Muscle of leg (tissue), 11 donors: ENCODE measurements around the gene NT5C3B. TPM values are rescaled to one million over a fixed set of nuclear protein-coding genes. Genes with fewer than 3 reads are reported as not detected.

ENCODE experiments used
- DNase-seq: peaks from one replicate; pipeline ENCODE4 v3.0.0; 2013
- H3K27ac ChIP-seq: one replicate; pipeline ENCODE4 v1.5.1; 2013; ENCODE audit warnings: mild to moderate bottlenecking, low read length, control low read depth
- H3K27me3 ChIP-seq: one replicate; pipeline ENCODE4 v1.6.1; 2013; ENCODE audit warnings: low read length; ENCODE audit not compliant: control insufficient read depth, insufficient read depth
- H3K36me3 ChIP-seq: one replicate; pipeline ENCODE4 v1.6.1; 2013; ENCODE audit warnings: low read length; ENCODE audit not compliant: control insufficient read depth, insufficient read depth
- H3K4me1 ChIP-seq: one replicate; pipeline ENCODE4 v1.6.1; 2013; ENCODE audit warnings: low read length; ENCODE audit not compliant: control insufficient read depth, insufficient read depth
- H3K4me3 ChIP-seq: one replicate; pipeline ENCODE4 v1.5.1; 2013; ENCODE audit warnings: low read length, control low read depth
- H3K9me3 ChIP-seq: replicated peaks from 2 replicates; pipeline ENCODE4 v1.6.1; 2013; ENCODE audit warnings: low read depth, low read length; ENCODE audit not compliant: control insufficient read depth
- WGBS: methylation state at CpG from one replicate; pipeline ENCODE4 v1.1.5; 2013; ENCODE audit warnings: missing lambda C conversion rate; ENCODE audit not compliant: insufficient coverage; 5-methylcytosine and 5-hydroxymethylcytosine counted together
- polyA plus RNA-seq, 8 donors: library from polyadenylated mRNA; unstranded; fragments of 120-200 nt; gene quantifications; one replicate each; pipeline versions ENCODE4 v1.2.1 to v1.2.3, GENCODE V29; 2013; ENCODE audit warnings: inconsistent platforms in 1 of 8, low replicate concordance in 1 of 8; ENCODE audit not compliant: insufficient read length in 8 of 8, insufficient read depth in 1 of 8
- total RNA-seq: library from RNA; stranded (reverse); fragments of 120-200 nt; gene quantifications from one replicate; pipeline ENCODE4 v1.2.4, GENCODE V29; 2013

Gene NT5C3B
- total and polyA plus RNA-seq, 9 donors, result 36.8 to 60.1 (median 48.1) TPM

DNA sequence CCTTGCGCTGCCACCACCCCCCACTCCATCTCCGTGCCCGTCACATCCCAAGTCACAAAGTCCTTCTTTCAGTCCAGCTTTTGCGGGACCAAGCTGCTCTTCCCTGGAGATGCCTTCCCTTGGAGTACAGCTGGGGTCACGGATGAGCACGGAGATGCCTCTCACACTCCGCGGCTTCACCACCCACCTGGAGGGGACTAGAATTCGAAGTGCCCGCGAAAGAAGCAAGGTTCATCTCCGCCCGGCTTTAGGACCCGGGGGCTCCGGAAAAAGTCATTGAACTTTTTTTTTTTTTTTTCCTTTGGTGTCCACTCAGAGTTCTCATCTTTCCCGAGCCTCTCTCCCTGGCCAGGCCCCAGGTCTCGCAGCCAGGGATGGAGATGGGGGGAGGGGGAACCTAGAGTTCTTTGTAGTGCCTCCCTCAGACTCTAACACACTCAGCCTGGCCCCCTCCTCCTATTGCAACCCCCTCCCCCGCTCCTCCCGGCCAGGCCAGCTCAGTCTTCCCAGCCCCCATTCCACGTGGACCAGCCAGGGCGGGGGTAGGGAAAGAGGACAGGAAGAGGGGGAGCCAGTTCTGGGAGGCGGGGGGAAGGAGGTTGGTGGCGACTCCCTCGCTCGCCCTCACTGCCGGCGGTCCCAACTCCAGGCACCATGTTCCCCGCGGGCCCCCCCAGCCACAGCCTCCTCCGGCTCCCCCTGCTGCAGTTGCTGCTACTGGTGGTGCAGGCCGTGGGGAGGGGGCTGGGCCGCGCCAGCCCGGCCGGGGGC is 23.5 kb downstream of the NT5C3B start, which contains the start of gene FKBP10:
Gene FKBP10, plus strand, starts transcription at position 624 of the 771 bp plus-strand sequence. Its CDS starts 31 bp downstream, at position 655.
- peak within 1 kb of the TSS; percentile 90 for H3K27ac ChIP-seq
- 0% methylated on average over 16 of the region's 35 CpGs for WGBS
- H3K36me3 ChIP-seq, result peaks cover 25% of the 10 kb centered on the region
- H3K27me3 ChIP-seq, result peaks cover 2% of the 10 kb centered on the region
- H3K4me1 ChIP-seq, result peaks cover 33% of the 10 kb centered on the region
- peak within 1 kb of the TSS; percentile 83 for H3K4me3 ChIP-seq
- peak; percentile 97 for DNase-seq
- no peaks in the 10 kb centered on the region for H3K9me3 ChIP-seq

DNA sequence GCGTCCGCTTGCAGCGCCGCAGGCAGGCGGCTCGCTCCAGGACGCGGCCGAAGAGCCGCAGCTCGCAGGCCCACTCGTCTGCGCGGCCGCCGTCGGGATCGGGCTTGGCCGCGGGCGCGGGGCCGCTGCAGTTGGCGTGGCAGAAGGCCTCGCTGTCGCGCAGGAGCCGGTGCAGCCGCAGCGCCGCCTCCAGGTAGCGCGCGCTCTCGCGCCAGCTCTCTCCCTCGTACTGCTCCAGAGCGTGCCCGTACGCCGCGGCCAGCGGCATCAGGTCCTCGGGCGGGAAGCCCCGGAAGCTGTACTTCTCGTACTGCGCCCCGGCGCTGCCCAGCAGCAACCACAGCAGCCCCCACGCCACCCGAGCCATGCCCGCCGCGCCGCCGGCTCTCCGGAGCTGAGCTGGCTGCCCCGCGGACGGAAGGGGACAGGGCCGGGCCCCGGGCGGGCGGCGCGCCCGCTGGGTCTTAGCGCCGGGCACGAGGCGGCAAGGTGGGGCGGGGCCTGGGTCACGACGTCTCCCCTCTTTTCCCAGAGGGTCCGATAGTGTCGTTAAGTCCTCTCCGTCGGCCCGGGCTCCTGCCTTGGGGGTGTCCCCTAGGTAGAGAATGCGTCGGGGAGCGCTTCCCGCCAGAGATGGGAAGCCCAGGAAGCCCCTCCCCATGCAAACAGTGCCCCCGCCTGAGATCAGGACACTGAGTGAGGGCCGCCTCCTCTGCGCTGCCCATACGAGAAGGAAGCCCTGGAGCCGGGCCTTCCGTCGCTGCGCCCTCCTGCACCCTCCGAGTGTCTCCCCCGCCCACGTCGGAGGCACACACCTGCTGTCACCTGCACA is 24.3 kb downstream of the NT5C3B start, which contains the start of gene P3H4:
Gene P3H4, minus strand, starts transcription at position 401 of the 832 bp plus-strand sequence. Its CDS starts 34 bp downstream, at position 367.
- Histone ChIP-seq H3K27me3 (peaks cover 2% of the 10 kb centered on the region), H3K4me1 (peaks cover 33% of the 10 kb centered on the region), H3K9me3 (no peaks in the 10 kb centered on the region), H3K36me3 (peaks cover 27% of the 10 kb centered on the region), H3K27ac (peak within 1 kb of the TSS; percentile 90), H3K4me3 (peak within 1 kb of the TSS; percentile 83)
- DNase-seq, result peak; percentile 93
- WGBS, result under 1% methylated on average over 91 of the region's 96 CpGs

DNA sequence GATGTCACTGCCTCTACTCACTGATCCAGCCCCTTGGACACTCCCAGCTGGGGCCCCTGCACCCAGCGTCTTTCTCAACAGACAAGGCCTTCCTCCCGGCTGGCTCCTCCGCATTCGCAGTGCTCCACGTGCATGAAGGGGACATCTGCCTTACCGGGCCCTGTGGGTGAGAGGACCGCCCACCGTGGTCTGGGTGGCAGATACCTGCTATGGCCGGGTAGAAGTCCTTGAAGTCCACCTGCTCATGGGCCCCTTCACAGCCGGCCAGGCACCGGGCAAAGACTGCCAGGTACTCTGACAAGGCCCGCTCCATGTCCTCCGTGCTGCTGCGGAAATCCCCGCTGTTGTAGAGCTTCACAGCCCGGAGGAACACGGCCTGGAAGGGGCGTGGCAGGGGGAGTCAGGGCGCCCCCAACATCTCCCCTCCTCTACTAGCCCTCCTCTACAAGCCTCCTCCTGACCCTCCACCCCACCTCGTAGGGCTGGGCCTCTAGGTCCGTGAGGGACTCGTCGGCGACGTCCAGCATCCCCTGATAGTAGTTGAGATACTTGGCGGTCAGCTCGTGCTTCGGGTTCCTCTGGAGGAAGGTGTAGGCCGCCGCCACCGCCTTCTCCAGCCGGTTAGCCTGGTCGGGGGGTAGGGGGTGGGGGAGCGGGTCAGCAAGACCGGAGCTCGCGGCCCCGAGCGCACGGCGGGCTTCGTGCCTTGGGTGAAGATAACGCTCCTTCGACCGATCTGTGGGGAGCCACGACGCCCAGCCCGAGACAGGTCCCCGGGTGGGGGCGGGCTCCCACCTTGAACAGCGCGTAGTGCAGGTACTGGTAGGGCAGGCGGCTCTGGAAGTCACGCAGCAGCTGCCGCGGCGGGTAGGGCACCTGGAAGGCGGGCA is 25.1 kb downstream of the NT5C3B start:
- H3K36me3 ChIP-seq, result peaks cover 30% of the 10 kb centered on the region
- peak overlapping the region; percentile 83 for H3K4me3 ChIP-seq
- H3K27ac ChIP-seq, result no peak overlapping the region
- WGBS, result 9% methylated on average over 42 of the region's 58 CpGs
- DNase-seq, result no peak
- peaks cover 2% of the 10 kb centered on the region for H3K27me3 ChIP-seq
- H3K4me1 ChIP-seq, result peaks cover 33% of the 10 kb centered on the region
- H3K9me3 ChIP-seq, result no peaks in the 10 kb centered on the region

DNA sequence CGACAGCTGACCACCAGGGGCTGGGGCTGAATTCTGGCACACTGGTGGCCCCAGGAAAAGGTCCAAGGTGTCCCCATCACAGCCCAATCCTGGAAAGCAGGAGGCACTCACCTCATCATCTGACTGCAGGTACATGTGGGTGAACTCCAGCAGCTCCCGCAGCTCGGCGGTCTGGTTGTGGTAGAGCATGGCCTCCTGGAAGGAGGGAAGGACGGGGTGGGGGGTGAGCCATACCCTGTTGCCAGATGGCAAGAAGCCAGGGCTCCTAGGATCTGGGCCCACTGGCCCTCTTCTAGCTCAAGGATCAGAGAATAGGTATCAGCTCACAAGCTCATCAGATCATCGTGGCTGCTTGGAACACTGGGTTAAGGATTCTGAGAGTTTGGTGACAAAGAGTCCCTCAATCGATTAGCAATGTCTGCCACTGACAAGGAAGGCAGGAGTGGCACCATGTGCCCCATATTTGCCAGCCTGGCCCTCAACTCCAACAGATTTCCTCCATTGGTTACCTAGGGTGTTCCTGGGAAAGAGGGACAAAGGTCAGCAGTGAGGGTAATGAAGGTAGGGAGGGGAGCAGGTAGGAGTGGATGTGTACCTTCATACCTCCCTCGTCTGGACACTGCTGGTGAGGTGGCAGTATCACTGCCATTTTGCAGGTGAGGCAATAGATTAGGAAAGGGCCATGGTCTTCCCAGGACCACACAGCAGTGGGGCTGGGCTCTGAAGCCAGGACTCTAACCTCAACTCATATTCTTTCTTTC is 29.2 kb downstream of the NT5C3B start:
- 71% methylated on average over 5 of the region's 8 CpGs for WGBS

DNA sequence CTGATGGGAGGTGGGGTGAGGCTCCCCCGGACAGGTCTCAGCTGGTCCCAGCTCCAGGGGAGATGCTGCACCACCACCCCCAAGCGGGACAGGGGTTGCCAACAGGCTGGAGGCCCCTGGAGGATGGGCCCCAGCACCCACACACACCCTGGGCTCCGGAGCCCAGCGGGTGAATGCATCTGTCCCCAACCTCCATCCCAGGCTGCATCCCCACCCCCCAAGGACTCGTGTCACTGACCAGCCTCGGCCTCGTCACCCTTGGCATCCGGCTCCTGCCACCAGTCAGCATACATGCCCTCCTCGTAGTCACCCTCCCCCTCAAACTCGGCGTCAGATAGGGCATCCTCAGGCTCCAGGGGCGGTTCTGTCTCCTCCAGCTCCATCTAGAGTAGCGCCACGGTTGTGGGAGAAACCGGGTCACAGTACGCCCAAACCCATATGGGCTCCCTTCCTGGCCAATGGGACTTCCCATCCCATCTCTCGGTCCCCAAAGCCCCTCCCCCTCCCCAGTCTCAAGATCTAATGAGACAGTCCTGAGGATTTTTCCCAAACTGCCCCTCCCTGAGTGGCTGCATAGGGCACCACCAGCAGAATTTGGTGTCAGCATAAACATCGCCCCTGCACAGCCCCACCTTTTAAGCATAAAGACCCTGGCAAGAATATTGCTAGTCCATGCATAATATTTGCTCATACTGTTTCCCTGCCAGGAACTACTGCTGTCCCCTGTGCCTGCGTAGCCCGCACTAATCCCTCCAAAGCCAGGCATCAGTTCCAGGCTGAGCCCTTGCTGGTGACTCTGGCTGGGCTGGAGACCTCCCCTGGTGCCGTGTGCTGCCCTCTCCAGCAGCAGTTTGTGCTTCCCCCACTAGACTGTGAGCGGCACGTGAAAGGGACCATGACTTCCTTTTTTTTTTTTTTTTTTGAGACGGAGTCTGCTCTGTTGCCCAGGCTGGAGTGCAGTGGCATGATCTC is 32.7 kb downstream of the NT5C3B start:
- no peak overlapping the region for H3K27ac ChIP-seq
- H3K4me1 ChIP-seq, result peaks cover 16% of the 10 kb centered on the region
- H3K27me3 ChIP-seq, result no peaks in the 10 kb centered on the region
- WGBS, result 62% methylated on average over 20 of the region's 24 CpGs
- H3K36me3 ChIP-seq, result peaks cover 31% of the 10 kb centered on the region
- peak; percentile 46 for DNase-seq
- no peaks in the 10 kb centered on the region for H3K9me3 ChIP-seq
- H3K4me3 ChIP-seq, result no peak overlapping the region

More for the DNA sequence above, 29.2 kb downstream of the NT5C3B start:
- H3K9me3 ChIP-seq, result no peaks in the 10 kb centered on the region
- DNase-seq, result no peak
- H3K27ac ChIP-seq, result no peak overlapping the region
- H3K27me3 ChIP-seq, result peaks cover 2% of the 10 kb centered on the region
- H3K4me3 ChIP-seq, result no peak overlapping the region
- H3K36me3 ChIP-seq, result peaks cover 43% of the 10 kb centered on the region
- peaks cover 17% of the 10 kb centered on the region for H3K4me1 ChIP-seq

DNA sequence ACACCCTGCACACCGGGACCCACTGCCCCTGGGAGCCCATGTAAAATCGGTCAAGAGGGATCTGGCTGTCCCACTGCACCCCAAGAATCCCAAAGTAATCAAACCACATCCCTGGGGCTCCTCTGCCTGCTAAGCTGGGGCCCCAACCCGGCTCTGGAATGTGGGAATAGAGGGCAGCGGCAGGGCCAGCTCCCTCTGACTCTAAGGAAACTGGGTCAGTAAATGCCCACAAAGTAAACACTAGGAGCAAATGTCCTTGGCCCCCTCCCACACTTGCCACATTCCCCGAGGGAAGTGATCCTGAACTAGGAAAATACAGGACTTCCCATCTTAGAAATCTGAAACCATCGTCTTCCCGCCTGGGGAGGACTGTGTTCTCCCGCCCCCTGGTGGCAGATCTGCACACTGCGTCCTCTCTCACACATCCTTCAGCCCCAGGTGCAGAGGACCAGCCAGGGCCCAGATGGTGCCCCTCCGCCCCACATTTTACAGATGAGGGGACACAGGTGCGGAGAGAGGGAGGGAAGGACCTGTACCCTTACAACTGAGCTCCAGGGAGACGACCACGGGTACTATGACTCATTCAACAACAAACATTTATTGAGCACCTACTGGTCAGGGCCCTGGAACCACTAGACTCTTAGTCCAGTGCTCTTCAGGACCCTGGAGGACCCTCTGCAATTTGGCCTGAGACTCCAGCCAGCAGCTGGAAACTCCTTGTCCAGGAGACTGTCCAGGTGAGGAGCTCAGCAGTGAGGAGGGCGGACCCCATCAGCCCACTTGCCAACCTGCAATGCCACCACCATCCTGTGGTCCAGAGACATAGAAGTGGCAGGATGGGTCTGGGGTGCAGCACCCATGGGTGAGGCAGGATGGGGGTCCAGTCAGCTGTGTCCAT is 34.4 kb downstream of the NT5C3B start:
- H3K27me3 ChIP-seq, result no peaks in the 10 kb centered on the region
- 3% methylated on average over 6 of the region's 14 CpGs for WGBS
- H3K27ac ChIP-seq, result no peak overlapping the region
- H3K4me3 ChIP-seq, result no peak overlapping the region
- H3K9me3 ChIP-seq, result no peaks in the 10 kb centered on the region
- peak; percentile 86 for DNase-seq
- H3K4me1 ChIP-seq, result peaks cover 16% of the 10 kb centered on the region
- peaks cover 20% of the 10 kb centered on the region for H3K36me3 ChIP-seq

DNA sequence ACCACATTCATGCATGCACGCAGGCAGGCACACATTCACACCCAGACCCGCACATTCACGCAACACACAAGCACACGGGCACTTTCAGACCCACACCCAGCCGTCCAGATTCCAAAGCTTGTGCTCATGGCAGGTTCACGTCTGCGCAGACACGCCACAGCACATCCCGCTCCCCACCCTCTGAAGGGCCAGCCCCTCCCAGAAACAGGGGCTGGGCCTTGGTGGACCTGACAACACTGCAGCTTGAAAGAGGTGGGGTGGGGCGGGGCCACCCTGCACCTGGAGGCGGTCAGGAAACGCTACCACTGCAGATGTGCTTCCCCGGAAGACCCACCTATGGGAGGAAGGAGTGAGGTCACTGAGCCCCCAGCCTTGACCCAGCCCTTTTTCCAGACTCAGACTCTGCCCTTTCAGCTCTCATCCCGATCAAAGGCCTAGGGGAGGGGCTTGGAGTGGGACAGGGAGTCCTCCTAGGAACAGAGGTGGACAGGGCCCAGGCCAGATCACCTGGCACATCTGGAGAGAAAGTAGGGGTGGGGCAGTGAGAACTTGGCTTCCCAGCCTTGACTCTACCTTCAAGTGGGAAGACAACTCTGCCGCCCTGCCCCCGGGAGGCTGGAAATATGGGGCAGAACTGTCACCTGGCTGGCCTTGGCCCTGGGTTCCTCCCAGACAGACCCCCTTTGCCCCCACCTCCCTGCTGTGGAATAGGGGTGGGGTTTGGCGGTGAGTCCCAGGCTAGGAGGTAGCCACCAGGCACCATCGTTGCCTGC is 35.2 kb downstream of the NT5C3B start:
- peak; percentile 46 for DNase-seq
- Histone ChIP-seq H3K4me3 (no peak overlapping the region), H3K9me3 (no peaks in the 10 kb centered on the region), H3K36me3 (peaks cover 14% of the 10 kb centered on the region), H3K27ac (no peak overlapping the region), H3K4me1 (peaks cover 16% of the 10 kb centered on the region), H3K27me3 (no peaks in the 10 kb centered on the region)
- WGBS, result 21% methylated on average over 4 of the region's 18 CpGs
